K562 (cell line): ENCODE measurements around the gene VWA7. TPM values are rescaled to one million over a fixed set of nuclear protein-coding genes. Genes with fewer than 3 reads are reported as not detected.

Experiments used
- BHLHE40 ChIP-seq: IDR thresholded peaks from 2 replicates; pipeline ENCODE4 v1.6.1; 2011; ENCODE audit warnings: low read length, improper control_type of control experiment
- NR4A1 ChIP-seq, 2 experiments: fragments of 250-450 bp in 1 of 2; fragments of 450-650 bp in 1 of 2; sonication (Bioruptor Pico) in 1 of 2; IDR thresholded peaks; 2 replicates each; pipeline versions ENCODE4 v1.4.0 to v1.6.1; 2016 to 2020; ENCODE audit warnings: mild to moderate bottlenecking in 2 of 2, missing compliant biosample characterization in 1 of 2, missing genetic modification characterization in 1 of 2, moderate library complexity in 1 of 2
- PTTG1 ChIP-seq: fragments of 450-650 bp; IDR thresholded peaks from 2 replicates; pipeline ENCODE4 v1.6.1; 2016; ENCODE audit warnings: low read depth, mild to moderate bottlenecking, missing genetic modification characterization, missing compliant biosample characterization
- RCOR1 ChIP-seq, 2 experiments: IDR thresholded peaks; 2 replicates each; pipeline ENCODE4 v1.6.1; 2012; ENCODE audit warnings: low read depth in 2 of 2, low read length in 2 of 2, borderline replicate concordance in 1 of 2, improper control_type of control experiment in 1 of 2
- SRSF1 ChIP-seq: fragments of 200-400 bp; formaldehyde crosslinking; IDR thresholded peaks from 2 replicates; pipeline ENCODE4 v1.6.1; 2017; ENCODE audit warnings: mild to moderate bottlenecking, low read depth, low read length, moderate library complexity
- YY1 ChIP-seq, 3 experiments: IDR thresholded peaks; 2 replicates each; pipeline ENCODE4 v1.6.1; 2011; ENCODE audit warnings: low read length in 2 of 3, mild to moderate bottlenecking in 2 of 3, moderate library complexity in 2 of 3, borderline replicate concordance in 1 of 3, control low read depth in 1 of 3, low read depth in 1 of 3; ENCODE audit not compliant: insufficient read depth in 3 of 3, insufficient replicate concordance in 2 of 3, control insufficient read depth in 1 of 3, insufficient read length in 1 of 3; ENCODE audit errors: extremely low read depth in 1 of 3
- ZNF133 ChIP-seq: fragments of 250-450 bp; sonication (Bioruptor Pico); IDR thresholded peaks from 2 replicates; pipeline ENCODE4 v1.4.0; 2020; ENCODE audit warnings: mild to moderate bottlenecking
- ZNF76 ChIP-seq: fragments of 250-450 bp; sonication (Bioruptor Pico); IDR thresholded peaks from 2 replicates; pipeline ENCODE4 v1.4.0; 2020; ENCODE audit warnings: mild to moderate bottlenecking, moderate library complexity, borderline replicate concordance
- polyA plus RNA-seq, 8 experiments: library from polyadenylated mRNA; depleted of rRNA in 4 of 8; stranded (reverse) in 5 of 8; unstranded in 3 of 8; fragments of >200 nt; fragmentation: Nextera tagmentation in 2 of 8; fragmentation: Illumina TruSeq in 1 of 8; extraction: Ambion mirVana in 2 of 8; extraction: Trizol in 1 of 8; gene quantifications; 2 replicates each; pipeline versions ENCODE4 v1.2.1 to v1.2.3, GENCODE V29; 2011 to 2014; ENCODE audit warnings: inconsistent platforms in 1 of 8, missing spikeins in 1 of 8
- total RNA-seq, 7 experiments: library from RNA; depleted of rRNA in 6 of 7; stranded (reverse); fragments of >200 nt in 6 of 7; fragmentation: Illumina TruSeq in 2 of 7; extraction: Trizol in 2 of 7; gene quantifications; 2 replicates each; pipeline versions ENCODE4 v1.2.1 to v1.2.3, GENCODE V29; 2011 to 2021; ENCODE audit warnings: low replicate concordance in 1 of 7
- TF ChIP-seq, protein P1 (sequence below), 2 experiments: fragments of 150-350 bp in 1 of 2; IDR thresholded peaks; 2 replicates each; pipeline ENCODE4 v1.6.1; 2012 to 2016; ENCODE audit warnings: low read depth in 2 of 2, low read length in 2 of 2, mild to moderate bottlenecking in 1 of 2, moderate library complexity in 1 of 2
- TF ChIP-seq, protein P2 (sequence below), 2 experiments: IDR thresholded peaks; 2 replicates each; pipeline ENCODE4 v1.6.1; 2011; ENCODE audit warnings: borderline replicate concordance in 1 of 2, control low read depth in 1 of 2, low read depth in 1 of 2, low read length in 1 of 2, mild to moderate bottlenecking in 1 of 2, mixed read lengths in 1 of 2, moderate library complexity in 1 of 2; ENCODE audit not compliant: insufficient read depth in 1 of 2, insufficient read length in 1 of 2, poor library complexity in 1 of 2, severe bottlenecking in 1 of 2; ENCODE audit errors: extremely low read depth in 1 of 2
- TF ChIP-seq, protein P3 (sequence below): fragments of 450-650 bp; IDR thresholded peaks from 2 replicates; pipeline ENCODE4 v1.6.1; 2016; ENCODE audit warnings: low read depth

Gene VWA7
- total and polyA plus RNA-seq, 9 of the 15 experiments (the other 6 are each of a cell fraction or from before 2014, with no cell fraction given): 0.18 to 2.9 (median 0.95) TPM

DNA sequence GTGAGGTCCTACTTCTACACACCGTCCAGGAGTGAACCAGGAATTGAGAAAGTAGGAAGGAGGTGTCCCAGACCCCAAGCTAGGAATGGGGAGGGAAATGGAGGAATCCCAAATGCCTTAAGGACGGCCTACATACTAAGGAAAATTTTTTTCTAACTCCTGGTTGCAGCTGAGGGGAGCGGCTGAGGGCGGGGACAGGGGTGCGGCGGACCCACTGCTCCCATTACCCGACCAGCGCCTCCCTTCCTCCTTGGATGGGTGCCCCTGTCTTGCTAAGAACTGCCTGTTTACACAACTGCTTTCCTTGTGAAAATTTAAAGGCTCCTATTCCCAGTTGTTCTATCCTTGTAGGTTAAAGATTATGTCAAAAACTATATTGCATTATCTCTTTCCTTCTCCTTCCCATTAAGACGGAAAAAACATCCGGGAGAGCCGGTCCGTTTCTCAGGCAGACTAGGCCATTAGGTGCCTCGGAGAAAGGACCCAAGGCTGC, 49.7 kb upstream of the VWA7 start (continued):
- TF ChIP-seq, protein P1, sequence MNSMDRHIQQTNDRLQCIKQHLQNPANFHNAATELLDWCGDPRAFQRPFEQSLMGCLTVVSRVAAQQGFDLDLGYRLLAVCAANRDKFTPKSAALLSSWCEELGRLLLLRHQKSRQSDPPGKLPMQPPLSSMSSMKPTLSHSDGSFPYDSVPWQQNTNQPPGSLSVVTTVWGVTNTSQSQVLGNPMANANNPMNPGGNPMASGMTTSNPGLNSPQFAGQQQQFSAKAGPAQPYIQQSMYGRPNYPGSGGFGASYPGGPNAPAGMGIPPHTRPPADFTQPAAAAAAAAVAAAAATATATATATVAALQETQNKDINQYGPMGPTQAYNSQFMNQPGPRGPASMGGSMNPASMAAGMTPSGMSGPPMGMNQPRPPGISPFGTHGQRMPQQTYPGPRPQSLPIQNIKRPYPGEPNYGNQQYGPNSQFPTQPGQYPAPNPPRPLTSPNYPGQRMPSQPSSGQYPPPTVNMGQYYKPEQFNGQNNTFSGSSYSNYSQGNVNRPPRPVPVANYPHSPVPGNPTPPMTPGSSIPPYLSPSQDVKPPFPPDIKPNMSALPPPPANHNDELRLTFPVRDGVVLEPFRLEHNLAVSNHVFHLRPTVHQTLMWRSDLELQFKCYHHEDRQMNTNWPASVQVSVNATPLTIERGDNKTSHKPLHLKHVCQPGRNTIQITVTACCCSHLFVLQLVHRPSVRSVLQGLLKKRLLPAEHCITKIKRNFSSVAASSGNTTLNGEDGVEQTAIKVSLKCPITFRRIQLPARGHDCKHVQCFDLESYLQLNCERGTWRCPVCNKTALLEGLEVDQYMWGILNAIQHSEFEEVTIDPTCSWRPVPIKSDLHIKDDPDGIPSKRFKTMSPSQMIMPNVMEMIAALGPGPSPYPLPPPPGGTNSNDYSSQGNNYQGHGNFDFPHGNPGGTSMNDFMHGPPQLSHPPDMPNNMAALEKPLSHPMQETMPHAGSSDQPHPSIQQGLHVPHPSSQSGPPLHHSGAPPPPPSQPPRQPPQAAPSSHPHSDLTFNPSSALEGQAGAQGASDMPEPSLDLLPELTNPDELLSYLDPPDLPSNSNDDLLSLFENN (IDR thresholded peaks at IDR 0.05; ENCODE audit: low read depth in 2 of 2, low read length in 2 of 2): peak in 1 of 2 experiments; percentile 50; a peak in 2 of 4 replicates
- TF ChIP-seq SRSF1 (no peak), PTTG1 (tag) (no peak), NR4A1 (CRISPR knock-in tag; IDR thresholded peaks at IDR 0.05) (peak; percentile 80; the same call in 1 of the 2 replicates), NR4A1 (tag; IDR thresholded peaks at IDR 0.05) (peak; percentile 43), ZNF133 (CRISPR knock-in tag) (peak; percentile 48; the same call in 1 of the 2 replicates), ZNF76 (CRISPR knock-in tag) (peak; percentile 75; the same call in 1 of the 2 replicates), BHLHE40 (no peak), RCOR1 (IDR thresholded peaks at IDR 0.05; ENCODE audit: borderline replicate concordance in 1 of 2, low read depth in 2 of 2, low read length in 2 of 2) (0 out of 4 replicates have a peak, but pooled peaks have one; percentile 3 to 5), YY1 (IDR thresholded peaks at IDR 0.05; ENCODE audit: borderline replicate concordance in 1 of 3, control insufficient read depth in 1 of 3, extremely low read depth in 1 of 3, insufficient read depth in 3 of 3, insufficient read length in 1 of 3, insufficient replicate concordance in 2 of 3, low read depth in 1 of 3, low read length in 2 of 3) (peak in 2 of 3 experiments; percentile 17 to 43)
- TF ChIP-seq, protein P2, sequence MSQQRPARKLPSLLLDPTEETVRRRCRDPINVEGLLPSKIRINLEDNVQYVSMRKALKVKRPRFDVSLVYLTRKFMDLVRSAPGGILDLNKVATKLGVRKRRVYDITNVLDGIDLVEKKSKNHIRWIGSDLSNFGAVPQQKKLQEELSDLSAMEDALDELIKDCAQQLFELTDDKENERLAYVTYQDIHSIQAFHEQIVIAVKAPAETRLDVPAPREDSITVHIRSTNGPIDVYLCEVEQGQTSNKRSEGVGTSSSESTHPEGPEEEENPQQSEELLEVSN (IDR thresholded peaks at IDR 0.05; ENCODE audit: borderline replicate concordance in 1 of 2, extremely low read depth in 1 of 2, insufficient read depth in 1 of 2, insufficient read length in 1 of 2, low read depth in 1 of 2, low read length in 1 of 2, poor library complexity in 1 of 2, severe bottlenecking in 1 of 2): no peak
- TF ChIP-seq, protein P3, sequence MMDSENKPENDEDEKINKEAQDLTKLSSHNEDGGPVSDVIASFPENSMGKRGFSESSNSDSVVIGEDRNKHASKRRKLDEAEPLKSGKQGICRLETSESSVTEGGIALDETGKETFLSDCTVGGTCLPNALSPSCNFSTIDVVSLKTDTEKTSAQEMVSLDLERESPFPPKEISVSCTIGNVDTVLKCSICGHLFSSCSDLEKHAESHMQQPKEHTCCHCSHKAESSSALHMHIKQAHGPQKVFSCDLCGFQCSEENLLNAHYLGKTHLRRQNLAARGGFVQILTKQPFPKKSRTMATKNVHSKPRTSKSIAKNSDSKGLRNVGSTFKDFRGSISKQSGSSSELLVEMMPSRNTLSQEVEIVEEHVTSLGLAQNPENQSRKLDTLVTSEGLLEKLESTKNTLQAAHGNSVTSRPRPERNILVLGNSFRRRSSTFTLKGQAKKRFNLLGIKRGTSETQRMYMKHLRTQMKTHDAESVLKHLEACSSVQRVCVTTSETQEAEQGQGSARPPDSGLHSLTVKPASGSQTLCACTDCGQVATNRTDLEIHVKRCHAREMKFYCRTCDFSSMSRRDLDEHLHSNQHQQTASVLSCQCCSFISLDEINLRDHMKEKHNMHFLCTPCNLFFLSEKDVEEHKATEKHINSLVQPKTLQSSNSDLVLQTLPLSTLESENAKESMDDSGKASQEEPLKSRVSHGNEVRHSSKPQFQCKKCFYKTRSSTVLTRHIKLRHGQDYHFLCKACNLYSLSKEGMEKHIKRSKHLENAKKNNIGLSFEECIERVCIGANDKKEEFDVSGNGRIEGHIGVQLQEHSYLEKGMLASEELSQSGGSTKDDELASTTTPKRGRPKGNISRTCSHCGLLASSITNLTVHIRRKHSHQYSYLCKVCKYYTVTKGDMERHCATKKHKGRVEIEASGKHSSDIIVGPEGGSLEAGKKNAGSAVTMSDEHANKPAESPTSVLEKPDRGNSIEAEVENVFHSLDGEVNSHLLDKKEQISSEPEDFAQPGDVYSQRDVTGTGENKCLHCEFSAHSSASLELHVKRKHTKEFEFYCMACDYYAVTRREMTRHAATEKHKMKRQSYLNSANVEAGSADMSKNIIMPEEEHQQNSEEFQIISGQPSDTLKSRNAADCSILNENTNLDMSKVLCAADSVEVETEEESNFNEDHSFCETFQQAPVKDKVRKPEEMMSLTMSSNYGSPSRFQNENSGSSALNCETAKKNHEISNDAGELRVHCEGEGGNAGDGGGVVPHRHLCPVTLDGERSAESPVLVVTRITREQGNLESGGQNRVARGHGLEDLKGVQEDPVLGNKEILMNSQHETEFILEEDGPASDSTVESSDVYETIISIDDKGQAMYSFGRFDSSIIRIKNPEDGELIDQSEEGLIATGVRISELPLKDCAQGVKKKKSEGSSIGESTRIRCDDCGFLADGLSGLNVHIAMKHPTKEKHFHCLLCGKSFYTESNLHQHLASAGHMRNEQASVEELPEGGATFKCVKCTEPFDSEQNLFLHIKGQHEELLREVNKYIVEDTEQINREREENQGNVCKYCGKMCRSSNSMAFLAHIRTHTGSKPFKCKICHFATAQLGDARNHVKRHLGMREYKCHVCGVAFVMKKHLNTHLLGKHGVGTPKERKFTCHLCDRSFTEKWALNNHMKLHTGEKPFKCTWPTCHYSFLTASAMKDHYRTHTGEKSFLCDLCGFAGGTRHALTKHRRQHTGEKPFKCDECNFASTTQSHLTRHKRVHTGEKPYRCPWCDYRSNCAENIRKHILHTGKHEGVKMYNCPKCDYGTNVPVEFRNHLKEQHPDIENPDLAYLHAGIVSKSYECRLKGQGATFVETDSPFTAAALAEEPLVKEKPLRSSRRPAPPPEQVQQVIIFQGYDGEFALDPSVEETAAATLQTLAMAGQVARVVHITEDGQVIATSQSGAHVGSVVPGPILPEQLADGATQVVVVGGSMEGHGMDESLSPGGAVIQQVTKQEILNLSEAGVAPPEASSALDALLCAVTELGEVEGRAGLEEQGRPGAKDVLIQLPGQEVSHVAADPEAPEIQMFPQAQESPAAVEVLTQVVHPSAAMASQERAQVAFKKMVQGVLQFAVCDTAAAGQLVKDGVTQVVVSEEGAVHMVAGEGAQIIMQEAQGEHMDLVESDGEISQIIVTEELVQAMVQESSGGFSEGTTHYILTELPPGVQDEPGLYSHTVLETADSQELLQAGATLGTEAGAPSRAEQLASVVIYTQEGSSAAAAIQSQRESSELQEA: no peak
